HG03175 (cell line): Measurements from ENCODE around the gene HAUS5.

ENCODE experiments used
- ATAC-seq: cut with Tn5 transposase; IDR thresholded peaks from one replicate; pipeline ENCODE4 v1.9.1; 2021; ENCODE audit warnings: mild to moderate bottlenecking, moderate library complexity; ENCODE audit not compliant: unreplicated experiment

The HAUS5 gene

GRCh38 chr19:35666251-35666913 lies 53.8 kb downstream of the HAUS5 start, which contains the start of gene UPK1A:
UPK1A (plus strand) TSS chr19:35666517; CDS start chr19:35666813, 296 bp downstream.
- ATAC-seq, result no peak

- ATAC-seq, result no peak
Measured at GRCh38 chr19:35669566-35669965, 57.0 kb downstream of the HAUS5 start.

GRCh38 chr19:35669974-35670373 lies 57.4 kb downstream of the HAUS5 start:
- no peak for ATAC-seq

DNA sequence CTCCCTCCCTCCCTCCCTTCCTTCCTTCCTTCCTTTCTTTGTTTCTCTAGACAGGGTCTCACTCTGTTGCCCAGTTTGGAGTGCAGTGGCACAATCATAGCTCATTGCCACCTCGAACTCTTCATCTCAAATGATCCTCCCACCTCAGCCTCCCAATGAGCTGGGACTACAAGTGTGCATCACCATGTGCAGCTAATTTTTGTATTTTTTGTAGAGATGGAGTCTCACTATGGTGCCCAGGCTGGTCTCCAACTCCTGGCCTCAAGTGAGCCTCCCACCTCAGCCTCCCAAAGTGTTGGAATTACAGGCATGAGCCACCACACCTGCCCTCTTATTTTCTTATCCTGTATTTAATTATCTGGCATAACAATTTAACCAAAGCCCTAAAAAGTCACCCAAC lies 58.2 kb downstream of the HAUS5 start:
- no peak for ATAC-seq

DNA sequence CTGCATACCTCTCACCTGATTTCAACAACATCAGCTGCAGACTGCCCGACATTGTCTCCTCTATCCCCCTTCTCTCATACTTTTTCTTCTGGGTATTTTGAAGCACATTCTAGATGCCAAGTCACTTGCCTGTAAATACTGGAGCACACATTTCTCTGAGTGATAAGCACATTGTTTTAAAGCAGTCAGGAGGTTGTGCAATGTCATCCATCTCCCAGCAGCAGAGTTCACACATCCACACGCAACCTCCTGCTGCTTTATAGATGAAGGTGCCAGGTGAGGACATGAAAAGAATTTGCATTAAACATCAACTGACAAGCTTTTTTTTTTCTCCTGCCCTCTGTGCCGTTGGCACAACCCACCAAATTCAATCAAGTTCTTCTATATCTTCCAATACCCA lies 59.3 kb downstream of the HAUS5 start:
- no peak for ATAC-seq

GRCh38 chr19:35673121-35673804 lies 60.7 kb downstream of the HAUS5 start:
- no peak for ATAC-seq
